ENCODE data around the gene TBC1D7. TPM values are rescaled to one million over a fixed set of nuclear protein-coding genes. Genes with fewer than 3 reads are reported as not detected.

Gene TBC1D7
- total RNA-seq, 4 donors from 2014 or later = 8.3 to 15.4 (median 12.2) TPM

DNA sequence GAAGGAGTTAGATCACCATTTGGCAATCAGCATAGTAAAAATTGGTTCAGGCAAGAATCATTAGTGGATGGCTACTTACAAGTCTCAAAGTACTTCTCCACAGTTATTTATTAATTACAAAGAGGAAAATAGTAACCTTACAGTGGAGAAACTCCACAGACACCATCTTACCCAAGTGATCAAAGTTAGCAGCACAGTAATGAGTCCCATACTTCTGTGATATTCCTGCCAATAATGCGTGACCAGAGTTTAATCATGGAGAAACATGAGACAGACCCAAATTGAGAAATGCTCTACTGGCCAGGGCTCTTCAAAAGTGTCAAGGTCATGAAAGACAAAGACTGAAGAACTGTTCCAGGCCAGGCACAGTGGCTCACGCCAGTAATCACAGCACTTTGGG, 9.5 kb downstream of the TBC1D7 start:
- peaks cover 94% of the 10 kb centered on the region for H3K36me3 ChIP-seq
- no peaks in the 10 kb centered on the region for H3K27me3 ChIP-seq
- H3K9me3 ChIP-seq = no peaks in the 10 kb centered on the region
- TF ChIP-seq CTCF (IDR thresholded peaks at IDR 0.05) (no peak), EP300 (IDR thresholded peaks at IDR 0.05) (no peak), POLR2AphosphoS5 (IDR thresholded peaks at IDR 0.05) (no peak), POLR2A (IDR thresholded peaks at IDR 0.05) (no peak)
- H3K4me1 ChIP-seq = no peaks in the 10 kb centered on the region
- WGBS = 95% methylated on average over 2 of the region's 2 CpGs
- H3K4me3 ChIP-seq = no peak overlapping the region
- DNase-seq (ENCODE audit: low spot score in 2 of 2) = no peak
- H3K27ac ChIP-seq = no peak overlapping the region

DNA sequence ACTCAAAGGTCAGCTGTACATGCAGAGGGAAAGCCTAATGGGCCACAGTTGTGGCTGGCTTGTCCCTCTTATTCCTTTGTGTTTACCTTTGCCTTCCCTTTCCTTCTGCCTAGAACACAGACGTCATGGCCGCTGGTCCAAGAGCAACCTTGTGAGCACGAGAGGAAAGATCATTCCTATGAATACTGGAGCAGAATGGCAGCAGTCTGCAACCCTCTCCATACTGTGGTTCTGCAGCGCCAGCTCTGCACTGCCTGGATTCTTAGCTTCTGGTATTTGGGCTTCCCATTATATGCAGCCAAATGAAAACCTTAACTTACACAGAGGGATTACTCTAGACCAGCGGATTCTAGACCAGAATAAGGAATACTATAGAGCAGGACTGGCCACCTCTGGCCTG, 12.4 kb downstream of the TBC1D7 start:
- no peaks in the 10 kb centered on the region for H3K4me1 ChIP-seq
- TF ChIP-seq CTCF (IDR thresholded peaks at IDR 0.05) = no peak
- TF ChIP-seq POLR2A (IDR thresholded peaks at IDR 0.05) = no peak
- TF ChIP-seq EP300 (IDR thresholded peaks at IDR 0.05) = no peak
- TF ChIP-seq POLR2AphosphoS5 (IDR thresholded peaks at IDR 0.05) = no peak
- WGBS = 94% methylated on average over 5 of the region's 5 CpGs
- peaks cover 87% of the 10 kb centered on the region for H3K36me3 ChIP-seq
- H3K9me3 ChIP-seq = no peaks in the 10 kb centered on the region
- no peak overlapping the region for H3K27ac ChIP-seq
- H3K4me3 ChIP-seq = no peak overlapping the region
- no peaks in the 10 kb centered on the region for H3K27me3 ChIP-seq
- no peak for DNase-seq (ENCODE audit: low spot score in 2 of 2)

DNA sequence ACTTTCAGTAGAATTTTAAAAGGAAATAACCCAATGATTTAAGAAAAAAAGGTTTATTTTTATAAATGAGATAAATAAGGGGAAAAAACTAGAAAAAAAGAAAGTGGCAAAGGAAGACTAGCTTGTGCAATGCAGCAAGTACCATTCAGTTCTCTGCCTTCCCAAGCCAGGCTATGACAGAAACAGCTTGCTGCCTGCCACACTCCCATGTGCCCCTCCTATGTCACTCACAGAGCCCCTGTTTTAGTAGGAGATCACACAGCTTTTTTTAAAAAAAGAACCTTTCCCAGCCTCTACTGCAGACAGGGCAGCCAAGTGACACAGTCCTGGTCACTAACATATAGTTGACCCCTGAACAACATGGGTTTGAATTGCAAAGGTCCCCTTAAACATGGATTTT, 13.5 kb downstream of the TBC1D7 start:
- Histone ChIP-seq H3K9me3 (no peaks in the 10 kb centered on the region), H3K4me3 (no peak overlapping the region), H3K4me1 (no peaks in the 10 kb centered on the region), H3K27me3 (no peaks in the 10 kb centered on the region), H3K27ac (no peak overlapping the region), H3K36me3 (peaks cover 81% of the 10 kb centered on the region)
- no peak for DNase-seq (ENCODE audit: low spot score in 2 of 2)
- TF ChIP-seq EP300 (IDR thresholded peaks at IDR 0.05) = no peak
- no peak for TF ChIP-seq POLR2AphosphoS5 (IDR thresholded peaks at IDR 0.05)
- no peak for TF ChIP-seq POLR2A (IDR thresholded peaks at IDR 0.05)
- TF ChIP-seq CTCF (IDR thresholded peaks at IDR 0.05) = no peak

DNA sequence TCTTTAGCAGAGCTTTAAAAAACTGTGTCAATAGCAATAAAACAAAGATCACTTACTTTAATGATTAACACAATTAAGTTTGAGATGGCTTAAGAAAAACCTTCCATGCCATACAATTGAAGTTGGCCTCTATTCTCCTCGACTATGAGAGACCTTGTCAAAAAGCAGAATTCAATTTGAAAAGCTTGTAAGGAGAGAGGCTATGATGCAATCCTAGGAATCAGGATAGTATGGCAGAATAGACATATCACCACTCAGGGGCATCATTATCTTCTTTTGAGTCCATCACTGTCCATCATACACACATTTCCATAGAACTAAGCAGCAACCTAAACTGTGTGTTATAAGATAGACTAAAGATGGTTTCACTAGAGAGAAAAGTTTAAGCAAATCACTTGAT, 17.2 kb downstream of the TBC1D7 start:
- no peaks in the 10 kb centered on the region for H3K9me3 ChIP-seq
- DNase-seq (ENCODE audit: low spot score in 2 of 2) = no peak
- no peaks in the 10 kb centered on the region for H3K27me3 ChIP-seq
- no peaks in the 10 kb centered on the region for H3K4me1 ChIP-seq
- no peak overlapping the region for H3K4me3 ChIP-seq
- no peak for TF ChIP-seq POLR2AphosphoS5 (IDR thresholded peaks at IDR 0.05)
- no peak for TF ChIP-seq CTCF (IDR thresholded peaks at IDR 0.05)
- TF ChIP-seq EP300 (IDR thresholded peaks at IDR 0.05) = no peak
- no peak for TF ChIP-seq POLR2A (IDR thresholded peaks at IDR 0.05)
- H3K36me3 ChIP-seq = peaks cover 71% of the 10 kb centered on the region
- 0% methylated on average over 1 of the region's 1 CpG for WGBS
- no peak overlapping the region for H3K27ac ChIP-seq

DNA sequence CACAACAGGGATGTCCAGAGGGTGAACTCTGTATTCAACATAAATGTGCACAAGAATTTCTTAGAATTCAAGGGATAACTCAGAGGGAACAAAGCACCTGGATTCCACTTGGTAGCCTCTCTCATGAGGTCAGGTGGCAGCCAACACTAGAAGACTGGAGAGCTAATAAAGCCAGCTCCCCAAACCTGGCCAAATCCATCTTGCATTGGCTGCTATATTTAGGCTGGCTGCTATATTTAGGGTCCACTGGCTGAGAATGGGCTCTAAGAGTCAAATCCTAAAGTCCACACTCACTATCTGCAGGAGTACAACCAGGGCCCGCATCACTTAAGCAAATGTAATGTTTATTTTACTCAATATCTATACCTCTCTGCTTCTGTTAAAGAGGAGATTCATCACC, 20.0 kb downstream of the TBC1D7 start:
- no peak for TF ChIP-seq CTCF (IDR thresholded peaks at IDR 0.05)
- TF ChIP-seq EP300 (IDR thresholded peaks at IDR 0.05) = no peak
- no peak for TF ChIP-seq POLR2A (IDR thresholded peaks at IDR 0.05)
- TF ChIP-seq POLR2AphosphoS5 (IDR thresholded peaks at IDR 0.05) = no peak
- 95% methylated on average over 1 of the region's 1 CpG for WGBS
- no peaks in the 10 kb centered on the region for H3K9me3 ChIP-seq
- peaks cover 43% of the 10 kb centered on the region for H3K36me3 ChIP-seq
- no peak overlapping the region for H3K27ac ChIP-seq
- peaks cover 10% of the 10 kb centered on the region for H3K4me1 ChIP-seq
- no peak for DNase-seq (ENCODE audit: low spot score in 2 of 2)
- H3K4me3 ChIP-seq = no peak overlapping the region
- no peaks in the 10 kb centered on the region for H3K27me3 ChIP-seq

All from suprapubic skin (tissue), 4 donors.